ENCODE data around the gene PRDM2.

The PRDM2 gene

DNA sequence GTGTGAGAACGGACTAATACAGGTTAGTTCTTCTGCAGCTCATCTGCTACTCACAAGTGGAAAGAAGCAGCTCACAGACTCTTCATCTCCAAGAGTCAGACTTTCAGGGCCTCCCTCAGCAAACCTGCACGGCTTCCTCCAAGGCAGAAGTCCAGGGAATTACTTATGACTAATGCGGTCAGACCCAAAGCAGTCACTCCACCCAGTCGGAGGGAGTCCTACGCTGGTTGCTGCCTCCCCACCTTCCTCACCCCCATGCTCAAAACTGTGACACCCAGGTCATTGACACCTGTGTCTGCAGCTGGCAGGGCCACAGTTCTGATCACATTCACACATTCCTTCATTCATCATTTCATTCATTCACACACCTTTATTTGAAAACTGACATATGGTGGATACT is 38.4 kb upstream of the PRDM2 start:
- Histone ChIP-seq H3K9me3 (ENCODE audit: control insufficient read depth, insufficient read depth, low read depth, low read length) (no peaks in the 10 kb centered on the region), H3K4me1 (ENCODE audit: control insufficient read depth, insufficient read depth, low read length) (no peaks in the 10 kb centered on the region), H3K4me3 (ENCODE audit: low read depth, low read length) (no peak overlapping the region), H3K27ac (ENCODE audit: extremely low read depth, low read depth, low read length) (no peak overlapping the region), H3K36me3 (ENCODE audit: control insufficient read depth in 2 of 2, insufficient read depth in 1 of 2, low read length in 2 of 2) (no peaks in the 10 kb centered on the region)
- CTCF ChIA-PET = interaction anchor here (1.2 to 1.6 kb wide), 2 partner anchors 153 to 164 kb away, joined by 3 to 7 read pairs; no protein-coding TSS in a partner anchor
- no peak for TF ChIP-seq ZNF530 (tag by site-specific recombination; IDR thresholded peaks at IDR 0.05; ENCODE audit: low read depth)
- TF ChIP-seq GLIS2 (tag by site-specific recombination; IDR thresholded peaks at IDR 0.05) = no peak
- TF ChIP-seq ZNF174 (tag by site-specific recombination; IDR thresholded peaks at IDR 0.05) = no peak
- TF ChIP-seq GLI2 (tag by site-specific recombination; IDR thresholded peaks at IDR 0.05; ENCODE audit: borderline replicate concordance, low read depth) = no peak
- POLR2A ChIA-PET = no interaction called here

DNA sequence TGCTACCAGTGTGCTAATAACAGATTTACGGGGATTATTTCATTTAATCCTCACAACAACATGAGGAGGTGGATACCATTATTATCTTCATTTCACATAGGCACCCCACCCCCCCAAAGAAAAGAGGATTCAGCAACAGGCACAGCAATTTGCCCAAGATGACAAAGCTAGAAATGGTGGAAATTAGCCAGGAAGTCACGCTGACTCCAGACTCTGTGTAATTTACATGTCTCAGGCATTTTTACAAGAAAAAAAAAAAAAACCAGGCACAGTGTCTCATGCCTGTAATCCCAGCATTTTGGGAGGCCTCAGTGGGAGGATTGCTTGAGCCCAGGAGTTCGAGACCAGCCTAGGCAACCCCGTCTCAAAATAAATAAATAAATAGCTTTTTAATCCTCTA is 37.5 kb upstream of the PRDM2 start:
- ChIA-PET POLR2A (interaction anchor here (0.6 kb wide), 1 partner anchor 66 kb away, joined by 3 read pairs; no protein-coding TSS in a partner anchor), CTCF (interaction anchor here (0.6 to 1.8 kb wide), 8 partner anchors 22 to 299 kb away, joined by 3 to 7 read pairs (median 3); no protein-coding TSS in a partner anchor)
- no peaks in the 10 kb centered on the region for H3K9me3 ChIP-seq (ENCODE audit: control insufficient read depth, insufficient read depth, low read depth, low read length)
- H3K4me1 ChIP-seq (ENCODE audit: control insufficient read depth, insufficient read depth, low read length) = no peaks in the 10 kb centered on the region
- no peak overlapping the region for H3K27ac ChIP-seq (ENCODE audit: extremely low read depth, low read depth, low read length)
- no peak overlapping the region for H3K4me3 ChIP-seq (ENCODE audit: low read depth, low read length)
- TF ChIP-seq, protein P1, sequence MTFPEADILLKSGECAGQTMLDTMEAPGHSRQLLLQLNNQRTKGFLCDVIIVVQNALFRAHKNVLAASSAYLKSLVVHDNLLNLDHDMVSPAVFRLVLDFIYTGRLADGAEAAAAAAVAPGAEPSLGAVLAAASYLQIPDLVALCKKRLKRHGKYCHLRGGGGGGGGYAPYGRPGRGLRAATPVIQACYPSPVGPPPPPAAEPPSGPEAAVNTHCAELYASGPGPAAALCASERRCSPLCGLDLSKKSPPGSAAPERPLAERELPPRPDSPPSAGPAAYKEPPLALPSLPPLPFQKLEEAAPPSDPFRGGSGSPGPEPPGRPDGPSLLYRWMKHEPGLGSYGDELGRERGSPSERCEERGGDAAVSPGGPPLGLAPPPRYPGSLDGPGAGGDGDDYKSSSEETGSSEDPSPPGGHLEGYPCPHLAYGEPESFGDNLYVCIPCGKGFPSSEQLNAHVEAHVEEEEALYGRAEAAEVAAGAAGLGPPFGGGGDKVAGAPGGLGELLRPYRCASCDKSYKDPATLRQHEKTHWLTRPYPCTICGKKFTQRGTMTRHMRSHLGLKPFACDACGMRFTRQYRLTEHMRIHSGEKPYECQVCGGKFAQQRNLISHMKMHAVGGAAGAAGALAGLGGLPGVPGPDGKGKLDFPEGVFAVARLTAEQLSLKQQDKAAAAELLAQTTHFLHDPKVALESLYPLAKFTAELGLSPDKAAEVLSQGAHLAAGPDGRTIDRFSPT (tag by site-specific recombination; IDR thresholded peaks at IDR 0.05) = no peak
- TF ChIP-seq, protein P2, sequence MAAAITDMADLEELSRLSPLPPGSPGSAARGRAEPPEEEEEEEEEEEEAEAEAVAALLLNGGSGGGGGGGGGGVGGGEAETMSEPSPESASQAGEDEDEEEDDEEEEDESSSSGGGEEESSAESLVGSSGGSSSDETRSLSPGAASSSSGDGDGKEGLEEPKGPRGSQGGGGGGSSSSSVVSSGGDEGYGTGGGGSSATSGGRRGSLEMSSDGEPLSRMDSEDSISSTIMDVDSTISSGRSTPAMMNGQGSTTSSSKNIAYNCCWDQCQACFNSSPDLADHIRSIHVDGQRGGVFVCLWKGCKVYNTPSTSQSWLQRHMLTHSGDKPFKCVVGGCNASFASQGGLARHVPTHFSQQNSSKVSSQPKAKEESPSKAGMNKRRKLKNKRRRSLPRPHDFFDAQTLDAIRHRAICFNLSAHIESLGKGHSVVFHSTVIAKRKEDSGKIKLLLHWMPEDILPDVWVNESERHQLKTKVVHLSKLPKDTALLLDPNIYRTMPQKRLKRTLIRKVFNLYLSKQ (tag by site-specific recombination; IDR thresholded peaks at IDR 0.05; ENCODE audit: borderline replicate concordance) = no peak
- TF ChIP-seq ZNF239 (tag by site-specific recombination; IDR thresholded peaks at IDR 0.05) = no peak
- no peak for TF ChIP-seq ZNF791 (tag by site-specific recombination; IDR thresholded peaks at IDR 0.05)
- TF ChIP-seq, protein P3, sequence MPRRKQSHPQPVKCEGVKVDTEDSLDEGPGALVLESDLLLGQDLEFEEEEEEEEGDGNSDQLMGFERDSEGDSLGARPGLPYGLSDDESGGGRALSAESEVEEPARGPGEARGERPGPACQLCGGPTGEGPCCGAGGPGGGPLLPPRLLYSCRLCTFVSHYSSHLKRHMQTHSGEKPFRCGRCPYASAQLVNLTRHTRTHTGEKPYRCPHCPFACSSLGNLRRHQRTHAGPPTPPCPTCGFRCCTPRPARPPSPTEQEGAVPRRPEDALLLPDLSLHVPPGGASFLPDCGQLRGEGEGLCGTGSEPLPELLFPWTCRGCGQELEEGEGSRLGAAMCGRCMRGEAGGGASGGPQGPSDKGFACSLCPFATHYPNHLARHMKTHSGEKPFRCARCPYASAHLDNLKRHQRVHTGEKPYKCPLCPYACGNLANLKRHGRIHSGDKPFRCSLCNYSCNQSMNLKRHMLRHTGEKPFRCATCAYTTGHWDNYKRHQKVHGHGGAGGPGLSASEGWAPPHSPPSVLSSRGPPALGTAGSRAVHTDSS (tag by site-specific recombination; IDR thresholded peaks at IDR 0.05) = no peak
- H3K36me3 ChIP-seq (ENCODE audit: control insufficient read depth in 2 of 2, insufficient read depth in 1 of 2, low read length in 2 of 2) = no peaks in the 10 kb centered on the region

DNA sequence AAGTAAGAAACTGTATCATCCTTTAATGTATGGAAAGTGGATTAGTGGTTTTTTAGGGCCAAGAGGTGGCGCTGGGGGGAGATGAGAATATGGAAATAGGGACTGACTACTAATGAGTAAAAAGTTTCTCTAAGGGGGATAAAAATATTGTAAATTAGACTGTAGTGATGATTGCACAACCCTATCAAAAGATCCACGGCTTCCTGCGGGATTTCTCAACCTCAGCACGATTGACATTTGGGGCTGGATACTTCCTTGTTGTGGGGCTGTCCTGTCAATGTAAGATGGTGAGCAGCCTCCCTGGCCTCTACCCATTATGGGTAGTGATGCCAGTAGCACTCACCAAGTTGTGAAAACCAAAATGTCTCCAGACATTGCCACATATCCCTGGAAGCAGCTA is 36.0 kb upstream of the PRDM2 start:
- H3K9me3 ChIP-seq (ENCODE audit: control insufficient read depth, insufficient read depth, low read depth, low read length) = no peaks in the 10 kb centered on the region
- H3K4me1 ChIP-seq (ENCODE audit: control insufficient read depth, insufficient read depth, low read length) = no peaks in the 10 kb centered on the region
- ChIA-PET POLR2A (no interaction called here), CTCF (interaction anchor here (0.5 to 2.1 kb wide), 4 partner anchors 14 to 414 kb away, joined by 3 to 6 read pairs (median 5); no protein-coding TSS in a partner anchor)
- H3K4me3 ChIP-seq (ENCODE audit: low read depth, low read length) = no peak overlapping the region
- H3K36me3 ChIP-seq (ENCODE audit: control insufficient read depth in 2 of 2, insufficient read depth in 1 of 2, low read length in 2 of 2) = no peaks in the 10 kb centered on the region
- no peak overlapping the region for H3K27ac ChIP-seq (ENCODE audit: extremely low read depth, low read depth, low read length)
- TF ChIP-seq, protein P1 (tag by site-specific recombination; IDR thresholded peaks at IDR 0.05) = no peak
- TF ChIP-seq ZNF2 (tag by site-specific recombination; IDR thresholded peaks at IDR 0.05) (no peak), ZNF169 (tag by site-specific recombination; IDR thresholded peaks at IDR 0.05) (no peak), ZNF341 (tag by site-specific recombination; IDR thresholded peaks at IDR 0.05; ENCODE audit: low read depth) (no peak), ZNF707 (tag by site-specific recombination; IDR thresholded peaks at IDR 0.05) (no peak)
- TF ChIP-seq, protein P4, sequence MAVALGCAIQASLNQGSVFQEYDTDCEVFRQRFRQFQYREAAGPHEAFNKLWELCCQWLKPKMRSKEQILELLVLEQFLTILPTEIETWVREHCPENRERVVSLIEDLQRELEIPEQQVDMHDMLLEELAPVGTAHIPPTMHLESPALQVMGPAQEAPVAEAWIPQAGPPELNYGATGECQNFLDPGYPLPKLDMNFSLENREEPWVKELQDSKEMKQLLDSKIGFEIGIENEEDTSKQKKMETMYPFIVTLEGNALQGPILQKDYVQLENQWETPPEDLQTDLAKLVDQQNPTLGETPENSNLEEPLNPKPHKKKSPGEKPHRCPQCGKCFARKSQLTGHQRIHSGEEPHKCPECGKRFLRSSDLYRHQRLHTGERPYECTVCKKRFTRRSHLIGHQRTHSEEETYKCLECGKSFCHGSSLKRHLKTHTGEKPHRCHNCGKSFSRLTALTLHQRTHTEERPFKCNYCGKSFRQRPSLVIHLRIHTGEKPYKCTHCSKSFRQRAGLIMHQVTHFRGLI (tag by site-specific recombination; IDR thresholded peaks at IDR 0.05) = no peak
- TF ChIP-seq, protein P5, sequence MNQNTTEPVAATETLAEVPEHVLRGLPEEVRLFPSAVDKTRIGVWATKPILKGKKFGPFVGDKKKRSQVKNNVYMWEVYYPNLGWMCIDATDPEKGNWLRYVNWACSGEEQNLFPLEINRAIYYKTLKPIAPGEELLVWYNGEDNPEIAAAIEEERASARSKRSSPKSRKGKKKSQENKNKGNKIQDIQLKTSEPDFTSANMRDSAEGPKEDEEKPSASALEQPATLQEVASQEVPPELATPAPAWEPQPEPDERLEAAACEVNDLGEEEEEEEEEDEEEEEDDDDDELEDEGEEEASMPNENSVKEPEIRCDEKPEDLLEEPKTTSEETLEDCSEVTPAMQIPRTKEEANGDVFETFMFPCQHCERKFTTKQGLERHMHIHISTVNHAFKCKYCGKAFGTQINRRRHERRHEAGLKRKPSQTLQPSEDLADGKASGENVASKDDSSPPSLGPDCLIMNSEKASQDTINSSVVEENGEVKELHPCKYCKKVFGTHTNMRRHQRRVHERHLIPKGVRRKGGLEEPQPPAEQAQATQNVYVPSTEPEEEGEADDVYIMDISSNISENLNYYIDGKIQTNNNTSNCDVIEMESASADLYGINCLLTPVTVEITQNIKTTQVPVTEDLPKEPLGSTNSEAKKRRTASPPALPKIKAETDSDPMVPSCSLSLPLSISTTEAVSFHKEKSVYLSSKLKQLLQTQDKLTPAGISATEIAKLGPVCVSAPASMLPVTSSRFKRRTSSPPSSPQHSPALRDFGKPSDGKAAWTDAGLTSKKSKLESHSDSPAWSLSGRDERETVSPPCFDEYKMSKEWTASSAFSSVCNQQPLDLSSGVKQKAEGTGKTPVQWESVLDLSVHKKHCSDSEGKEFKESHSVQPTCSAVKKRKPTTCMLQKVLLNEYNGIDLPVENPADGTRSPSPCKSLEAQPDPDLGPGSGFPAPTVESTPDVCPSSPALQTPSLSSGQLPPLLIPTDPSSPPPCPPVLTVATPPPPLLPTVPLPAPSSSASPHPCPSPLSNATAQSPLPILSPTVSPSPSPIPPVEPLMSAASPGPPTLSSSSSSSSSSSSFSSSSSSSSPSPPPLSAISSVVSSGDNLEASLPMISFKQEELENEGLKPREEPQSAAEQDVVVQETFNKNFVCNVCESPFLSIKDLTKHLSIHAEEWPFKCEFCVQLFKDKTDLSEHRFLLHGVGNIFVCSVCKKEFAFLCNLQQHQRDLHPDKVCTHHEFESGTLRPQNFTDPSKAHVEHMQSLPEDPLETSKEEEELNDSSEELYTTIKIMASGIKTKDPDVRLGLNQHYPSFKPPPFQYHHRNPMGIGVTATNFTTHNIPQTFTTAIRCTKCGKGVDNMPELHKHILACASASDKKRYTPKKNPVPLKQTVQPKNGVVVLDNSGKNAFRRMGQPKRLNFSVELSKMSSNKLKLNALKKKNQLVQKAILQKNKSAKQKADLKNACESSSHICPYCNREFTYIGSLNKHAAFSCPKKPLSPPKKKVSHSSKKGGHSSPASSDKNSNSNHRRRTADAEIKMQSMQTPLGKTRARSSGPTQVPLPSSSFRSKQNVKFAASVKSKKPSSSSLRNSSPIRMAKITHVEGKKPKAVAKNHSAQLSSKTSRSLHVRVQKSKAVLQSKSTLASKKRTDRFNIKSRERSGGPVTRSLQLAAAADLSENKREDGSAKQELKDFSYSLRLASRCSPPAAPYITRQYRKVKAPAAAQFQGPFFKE (tag by site-specific recombination; IDR thresholded peaks at IDR 0.05; ENCODE audit: borderline replicate concordance) = no peak

Data from HEK293 (cell line).